HAP-1 (cell line): ENCODE data around the gene MTMR8.

Source experiments
- DNase-seq, 2 experiments: peaks; one replicate each; pipeline ENCODE4 v3.0.0-alpha.2; 2016 to 2020; ENCODE audit warnings: low spot score in 2 of 2
- H3K27me3 ChIP-seq: fragments of 250-450 bp; sonication (Bioruptor Pico); 2 replicates; pipeline ENCODE4 v1.5.1; 2020; ENCODE audit warnings: low read depth, mild to moderate bottlenecking, moderate library complexity
- H3K36me3 ChIP-seq: fragments of 250-450 bp; sonication (Bioruptor Pico); replicated peaks from 2 replicates; pipeline ENCODE4 v1.5.1; 2020; ENCODE audit warnings: mild to moderate bottlenecking
- H3K4me1 ChIP-seq: fragments of 250-450 bp; sonication (Bioruptor Pico); 2 replicates; pipeline ENCODE4 v1.5.1; 2020; ENCODE audit warnings: mild to moderate bottlenecking
- H3K4me3 ChIP-seq: fragments of 250-450 bp; sonication (Bioruptor Pico); 2 replicates; pipeline ENCODE4 v1.5.1; 2020; ENCODE audit warnings: mild to moderate bottlenecking, moderate library complexity
- H3K9me3 ChIP-seq: fragments of 250-450 bp; sonication (Bioruptor Pico); 2 replicates; pipeline ENCODE4 v1.5.1; 2020; ENCODE audit warnings: mild to moderate bottlenecking, moderate library complexity
- in situ Hi-C: fragments of 300-500 bp; cut with MboI; formaldehyde crosslinking; loops from 3 replicates; pipeline ENCODE4 v1.14.3; 2020; ENCODE audit warnings: low sequenced_read_pairs, inconsistent platforms, mixed read lengths

MTMR8 gene

GRCh38 chrX:64377753-64378152, 17.5 kb downstream of the MTMR8 start:
- no peaks in the 10 kb centered on the region for H3K36me3 ChIP-seq
- in situ Hi-C loops: no loop called here
- no peaks in the 10 kb centered on the region; the same call in 1 of the 2 replicates for H3K9me3 ChIP-seq
- H3K27me3 ChIP-seq: no peaks in the 10 kb centered on the region
- no peaks in the 10 kb centered on the region for H3K4me1 ChIP-seq
- DNase-seq: no peak
- no peak overlapping the region for H3K4me3 ChIP-seq

GRCh38 chrX:64352081-64352480, 43.2 kb downstream of the MTMR8 start:
- Histone ChIP-seq H3K4me3 (no peak overlapping the region), H3K27me3 (no peaks in the 10 kb centered on the region), H3K9me3 (no peaks in the 10 kb centered on the region), H3K36me3 (no peaks in the 10 kb centered on the region), H3K4me1 (no peaks in the 10 kb centered on the region)
- in situ Hi-C loops: no loop called here
- no peak for DNase-seq

- H3K27me3 ChIP-seq: no peaks in the 10 kb centered on the region
- no peaks in the 10 kb centered on the region for H3K9me3 ChIP-seq
- no peak for DNase-seq
- H3K4me3 ChIP-seq: no peak overlapping the region
- in situ Hi-C loops: no loop called here
- H3K4me1 ChIP-seq: no peaks in the 10 kb centered on the region
- no peaks in the 10 kb centered on the region for H3K36me3 ChIP-seq
These were observed 44.7 kb downstream of the MTMR8 start for GRCh38 chrX:64350521-64350920.

GRCh38 chrX:64350047-64350446, 45.2 kb downstream of the MTMR8 start:
- Histone ChIP-seq H3K36me3 (no peaks in the 10 kb centered on the region), H3K4me1 (no peaks in the 10 kb centered on the region), H3K4me3 (no peak overlapping the region), H3K9me3 (no peaks in the 10 kb centered on the region), H3K27me3 (no peaks in the 10 kb centered on the region)
- no peak for DNase-seq
- in situ Hi-C loops: no loop called here

GRCh38 chrX:64342811-64343210, 52.4 kb downstream of the MTMR8 start:
- DNase-seq: no peak
- in situ Hi-C loops: no loop called here
- Histone ChIP-seq H3K27me3 (no peaks in the 10 kb centered on the region), H3K4me1 (no peaks in the 10 kb centered on the region), H3K36me3 (no peaks in the 10 kb centered on the region), H3K4me3 (no peak overlapping the region), H3K9me3 (no peaks in the 10 kb centered on the region)

GRCh38 chrX:64338296-64338695, 57.0 kb downstream of the MTMR8 start:
- H3K4me3 ChIP-seq: no peak overlapping the region
- H3K27me3 ChIP-seq: no peaks in the 10 kb centered on the region
- no peak for DNase-seq
- in situ Hi-C loops: no loop called here
- H3K36me3 ChIP-seq: no peaks in the 10 kb centered on the region
- H3K9me3 ChIP-seq: no peaks in the 10 kb centered on the region
- no peaks in the 10 kb centered on the region for H3K4me1 ChIP-seq

GRCh38 chrX:64334467-64334866, 60.8 kb downstream of the MTMR8 start:
- Histone ChIP-seq H3K27me3 (no peaks in the 10 kb centered on the region), H3K9me3 (no peaks in the 10 kb centered on the region), H3K4me3 (no peak overlapping the region), H3K36me3 (no peaks in the 10 kb centered on the region), H3K4me1 (no peaks in the 10 kb centered on the region)
- in situ Hi-C loops: no loop called here
- DNase-seq: no peak

- Histone ChIP-seq H3K9me3 (no peaks in the 10 kb centered on the region), H3K27me3 (no peaks in the 10 kb centered on the region), H3K4me3 (no peak overlapping the region), H3K4me1 (no peaks in the 10 kb centered on the region), H3K36me3 (no peaks in the 10 kb centered on the region)
- DNase-seq: no peak
- in situ Hi-C loops: no loop called here
These were observed 65.0 kb downstream of the MTMR8 start for GRCh38 chrX:64330284-64330683.

- Histone ChIP-seq H3K4me3 (no peak overlapping the region), H3K27me3 (no peaks in the 10 kb centered on the region), H3K9me3 (no peaks in the 10 kb centered on the region), H3K36me3 (no peaks in the 10 kb centered on the region), H3K4me1 (no peaks in the 10 kb centered on the region)
- DNase-seq: no peak
- in situ Hi-C loops: no loop called here
These were observed 73.7 kb downstream of the MTMR8 start for GRCh38 chrX:64321507-64321906.

- Histone ChIP-seq H3K36me3 (no peaks in the 10 kb centered on the region), H3K9me3 (no peaks in the 10 kb centered on the region), H3K4me3 (no peak overlapping the region), H3K4me1 (no peaks in the 10 kb centered on the region), H3K27me3 (no peaks in the 10 kb centered on the region)
- in situ Hi-C loops: no loop called here
- no peak for DNase-seq
These were observed 81.6 kb downstream of the MTMR8 start for GRCh38 chrX:64313624-64314023.

- Histone ChIP-seq H3K4me1 (no peaks in the 10 kb centered on the region), H3K36me3 (no peaks in the 10 kb centered on the region), H3K27me3 (no peaks in the 10 kb centered on the region), H3K9me3 (no peaks in the 10 kb centered on the region), H3K4me3 (no peak overlapping the region)
- DNase-seq: no peak
- in situ Hi-C loops: no loop called here
These were observed 88.5 kb downstream of the MTMR8 start for GRCh38 chrX:64306712-64307111.

- in situ Hi-C loops: no loop called here
- Histone ChIP-seq H3K4me3 (no peak overlapping the region), H3K9me3 (no peaks in the 10 kb centered on the region), H3K27me3 (no peaks in the 10 kb centered on the region), H3K4me1 (no peaks in the 10 kb centered on the region), H3K36me3 (no peaks in the 10 kb centered on the region)
- DNase-seq: no peak
These were observed 104.1 kb downstream of the MTMR8 start for GRCh38 chrX:64291123-64291522.

GRCh38 chrX:64265265-64265664, 130.0 kb downstream of the MTMR8 start:
- no peak for DNase-seq
- Histone ChIP-seq H3K9me3 (no peaks in the 10 kb centered on the region), H3K27me3 (no peaks in the 10 kb centered on the region), H3K4me1 (no peaks in the 10 kb centered on the region), H3K4me3 (no peak overlapping the region), H3K36me3 (no peaks in the 10 kb centered on the region)
- in situ Hi-C loops: no loop called here

GRCh38 chrX:64230123-64230970, 164.9 kb downstream of the MTMR8 start, which contains the start of gene ASB12:
ASB12 (minus strand) TSS chrX:64230607; CDS start chrX:64225650, 4,957 bp downstream.
- Histone ChIP-seq H3K27me3 (no peaks in the 10 kb centered on the region), H3K4me1 (no peaks in the 10 kb centered on the region), H3K9me3 (no peaks in the 10 kb centered on the region), H3K36me3 (no peaks in the 10 kb centered on the region), H3K4me3 (no peak within 1 kb of the TSS)
- no peak for DNase-seq
- in situ Hi-C loops: no loop called here

GRCh38 chrX:64229154-64229553, 166.1 kb downstream of the MTMR8 start:
- H3K4me1 ChIP-seq: no peaks in the 10 kb centered on the region
- no peak for DNase-seq
- H3K4me3 ChIP-seq: no peak overlapping the region
- in situ Hi-C loops: no loop called here
- no peaks in the 10 kb centered on the region for H3K27me3 ChIP-seq
- no peaks in the 10 kb centered on the region for H3K9me3 ChIP-seq
- no peaks in the 10 kb centered on the region for H3K36me3 ChIP-seq
